NCI-H1930 (cell line): ENCODE measurements around the gene BTRC.
"Not testable (repeated sequence)": the region's sequence is repeated elsewhere in the genome, so short reads cannot be mapped to it uniquely, and the experiment has no call there.

ENCODE experiments used
- DNase-seq, 2 experiments: peaks; one replicate each; lab custom pipeline; 2025; lab: John Stamatoyannopoulos, UW

Gene BTRC

DNA sequence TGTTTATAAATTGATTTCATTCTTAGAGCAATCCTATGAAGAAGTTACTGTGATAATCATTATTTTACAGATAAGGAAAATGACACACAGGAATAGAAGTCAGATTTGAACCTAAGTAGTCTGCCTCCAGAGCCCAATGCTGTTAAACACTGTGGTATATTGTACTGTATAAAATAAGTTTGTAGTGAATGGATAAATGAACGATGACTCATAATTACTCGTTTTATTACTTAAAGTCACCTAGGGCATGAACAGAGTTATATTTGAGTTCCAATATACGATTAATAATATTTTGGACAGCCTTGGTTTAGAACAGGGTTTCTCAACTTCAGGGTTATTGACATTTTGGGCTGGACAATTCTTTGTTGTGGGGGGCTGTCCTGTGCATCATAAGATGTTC is 7.8 kb upstream of the BTRC start:
- DNase-seq = no peak

DNA sequence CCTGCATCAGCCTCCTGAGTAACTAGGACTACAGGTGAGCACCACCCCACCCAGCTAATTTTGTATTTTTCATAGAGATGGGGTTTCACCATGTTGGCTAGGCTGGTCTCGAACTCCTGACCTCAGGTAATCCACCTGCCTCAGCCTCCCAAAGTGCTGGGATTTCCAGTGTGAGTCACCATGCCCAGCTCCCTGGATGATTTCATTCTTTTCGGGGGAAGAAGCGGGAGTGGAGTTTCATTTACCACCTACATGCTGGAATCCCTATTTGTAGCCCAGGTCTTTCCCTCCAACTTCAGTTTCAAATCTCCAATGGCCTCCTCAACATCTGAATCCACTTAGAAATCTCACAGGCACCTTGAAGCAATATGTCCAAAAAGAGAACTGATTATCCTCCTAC is 2.9 kb upstream of the BTRC start:
- no peak for DNase-seq

DNA sequence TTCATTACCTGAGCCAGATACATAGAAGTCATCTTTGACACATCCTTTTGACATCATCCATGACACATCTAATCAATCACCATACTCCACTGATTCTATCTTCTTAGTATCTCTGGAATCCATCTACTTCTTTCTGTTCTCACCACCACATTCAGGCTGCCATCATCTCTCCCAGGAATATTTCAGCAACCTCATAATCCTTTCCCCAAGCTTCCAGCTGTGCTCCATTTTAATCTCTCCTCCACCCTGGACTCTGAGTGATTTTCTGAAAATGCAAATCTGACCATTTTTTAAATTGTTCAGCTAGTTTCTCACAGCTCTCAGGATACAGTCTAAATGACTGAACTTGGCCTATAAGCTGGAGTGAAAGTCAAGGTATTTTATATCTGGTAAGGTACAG is 2.5 kb upstream of the BTRC start:
- DNase-seq = no peak

DNA sequence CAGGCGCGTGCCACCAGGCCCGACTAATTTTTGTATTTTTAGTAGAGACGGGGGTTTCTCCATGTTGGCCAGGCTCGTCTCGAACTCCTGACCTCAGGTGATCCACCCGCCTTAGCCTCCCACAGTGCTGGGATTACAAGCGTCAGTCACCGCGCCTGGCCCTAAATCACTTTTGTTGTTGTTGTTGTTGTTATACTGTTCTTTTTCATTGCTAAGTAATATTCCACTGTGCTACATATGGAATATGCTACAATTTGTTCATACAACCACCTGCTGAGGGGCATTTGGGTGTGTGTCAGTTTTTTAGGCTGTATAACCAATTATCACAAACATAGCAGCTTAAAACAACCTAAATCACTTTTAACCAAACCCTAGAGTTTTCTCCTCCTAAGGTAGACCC is 1.1 kb upstream of the BTRC start:
- DNase-seq = not testable (repeated sequence)

DNA sequence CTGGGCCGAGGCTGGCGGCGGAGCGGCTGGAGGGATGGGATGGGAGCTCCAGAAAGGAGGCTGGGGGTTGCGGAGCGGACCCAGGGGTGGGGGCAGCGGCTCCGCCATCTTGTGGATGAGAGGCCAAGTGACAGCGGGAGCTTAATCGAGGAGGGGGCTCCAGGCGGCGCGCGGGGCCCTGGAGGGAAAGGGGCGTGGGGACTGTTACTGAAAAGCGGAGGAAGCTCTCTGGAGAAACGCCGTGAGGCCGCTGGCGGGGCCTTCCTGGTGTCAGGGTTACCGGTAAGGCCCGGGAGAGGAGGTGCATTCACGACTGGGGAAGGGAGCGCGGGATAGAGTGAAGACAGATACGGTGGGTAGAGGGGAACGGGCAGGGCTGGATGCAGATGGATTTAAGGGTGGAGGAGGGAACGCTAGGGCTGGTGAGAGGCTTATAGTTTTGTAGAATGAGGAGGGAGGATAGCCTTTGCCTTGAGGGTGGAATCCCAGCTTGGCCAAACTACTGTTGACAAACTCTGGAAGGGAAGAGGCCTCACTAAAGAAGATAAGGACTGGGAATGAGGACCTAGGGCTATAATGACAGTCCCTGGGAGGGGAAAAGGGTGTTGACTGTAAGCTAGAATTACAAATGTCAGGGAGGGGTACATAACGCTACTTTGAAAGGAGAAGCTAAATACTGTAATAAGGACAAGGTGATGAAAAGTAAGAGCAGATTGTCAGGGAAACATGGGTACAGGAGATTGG is 535 bp downstream of the BTRC start:
- DNase-seq = peak; percentile 21 to 26

DNA sequence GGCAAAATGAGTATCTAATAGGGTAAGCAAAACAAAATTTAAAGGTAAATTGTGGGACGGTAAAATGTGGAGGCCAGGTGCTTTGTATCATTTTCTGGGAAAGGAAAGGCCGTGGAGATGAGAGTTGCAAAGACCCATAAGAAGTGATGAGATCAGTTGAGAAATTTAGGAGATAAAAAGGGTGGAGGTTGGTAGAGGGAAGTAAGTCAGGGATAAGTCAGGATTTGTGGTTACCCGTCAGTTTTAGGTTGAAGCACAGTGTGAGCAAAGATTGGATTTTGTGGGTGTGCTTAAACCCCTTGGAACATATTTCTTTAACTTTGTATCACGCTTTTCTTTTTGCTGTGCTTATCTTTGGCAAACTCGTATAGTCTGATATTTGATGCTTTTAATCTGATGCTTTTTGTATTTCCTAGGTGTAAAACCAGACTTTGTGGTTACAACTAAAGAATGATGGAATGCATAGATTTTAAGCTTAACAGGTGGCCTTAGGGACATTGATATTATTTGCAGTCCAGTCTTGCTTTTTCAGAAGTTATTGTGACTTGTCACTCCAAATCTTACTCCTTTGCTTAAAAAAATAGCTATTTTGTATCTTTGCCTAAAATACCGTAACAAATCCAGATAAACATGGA is 1.2 kb downstream of the BTRC start:
- DNase-seq = no peak

DNA sequence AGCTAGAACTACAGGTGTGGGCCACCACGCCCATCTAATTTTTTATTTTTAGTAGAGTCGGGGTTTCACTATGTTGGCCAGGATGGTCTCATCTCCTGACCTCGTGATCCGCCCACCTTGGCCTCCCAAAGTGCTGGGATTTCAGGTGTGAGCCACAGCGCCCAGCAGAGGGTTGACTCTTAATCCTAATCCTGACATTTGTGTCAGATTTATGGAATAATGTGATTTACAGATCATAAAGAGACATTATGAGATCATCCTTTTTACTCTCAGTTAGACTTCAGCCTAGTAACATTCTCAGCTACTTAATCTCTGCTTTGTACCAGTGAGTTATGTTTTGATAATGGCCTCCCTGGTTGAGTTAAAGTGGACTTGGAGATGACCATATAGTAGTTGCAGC is 2.2 kb downstream of the BTRC start:
- no peak for DNase-seq

DNA sequence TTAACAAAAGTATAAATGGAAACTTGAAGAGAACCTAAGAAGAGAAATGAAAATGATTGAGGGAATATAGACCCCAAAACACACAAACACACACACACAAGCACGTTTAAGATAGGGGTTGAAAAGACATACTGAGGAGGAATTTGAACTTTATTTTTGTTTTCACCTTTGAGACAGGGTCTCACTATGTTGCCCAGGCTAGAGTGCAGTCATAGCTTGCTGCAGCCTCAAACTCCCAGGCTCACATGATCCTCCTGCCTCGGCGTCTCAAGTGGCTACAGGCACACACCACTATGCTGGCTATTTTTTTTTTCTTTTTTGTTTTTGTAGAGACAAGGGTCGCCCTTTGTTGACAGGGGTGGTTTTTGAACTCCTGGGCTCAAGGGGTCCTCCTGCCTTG is 4.0 kb downstream of the BTRC start:
- no peak for DNase-seq

DNA sequence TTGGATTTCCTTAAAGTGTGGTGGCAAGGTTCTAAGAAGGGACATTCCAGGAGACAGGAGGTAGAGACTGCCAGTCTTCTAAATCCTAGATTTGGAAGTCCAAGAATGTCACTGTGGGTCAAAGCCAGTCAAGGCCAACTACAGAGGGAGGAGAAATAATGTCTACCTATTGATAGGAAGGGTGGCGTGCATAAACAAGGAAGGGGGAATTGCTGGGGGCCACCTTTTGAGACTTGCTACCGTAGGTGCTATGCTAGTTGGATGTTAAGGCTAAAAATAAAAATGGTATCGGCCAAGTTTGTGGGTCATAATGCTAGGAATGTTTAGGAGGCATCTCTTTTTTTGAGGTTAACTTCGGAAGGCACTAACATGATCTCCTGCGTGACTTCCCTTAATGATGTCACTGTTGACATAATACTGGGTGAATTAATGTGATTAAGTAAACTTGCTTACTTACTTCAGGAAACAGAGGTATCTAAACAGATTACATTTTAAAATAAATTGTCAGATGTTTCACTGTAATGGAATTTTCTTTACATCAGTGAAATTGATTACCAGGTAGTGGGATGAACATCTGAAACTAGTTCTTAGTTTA is 4.8 kb downstream of the BTRC start:
- no peak for DNase-seq

DNA sequence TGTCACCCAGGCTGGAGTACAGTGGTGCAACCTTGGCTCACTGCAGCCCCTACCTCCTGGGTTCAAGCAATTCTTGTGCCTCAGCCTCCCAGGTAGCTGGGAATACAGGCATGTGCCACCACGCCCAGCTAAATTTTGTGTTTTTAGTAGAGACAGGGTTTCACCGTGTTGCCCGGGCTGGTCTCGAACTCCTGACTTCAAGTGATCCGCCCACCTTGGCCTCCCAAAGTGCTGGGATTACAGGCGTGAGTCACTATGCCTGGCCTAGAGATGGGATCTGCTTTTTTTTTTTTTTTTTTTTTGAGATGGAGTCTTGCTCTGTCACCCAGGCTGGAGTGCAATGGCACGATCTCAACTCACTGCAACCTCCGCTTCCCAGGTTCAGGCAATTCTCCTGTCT is 6.1 kb downstream of the BTRC start:
- DNase-seq = not testable (repeated sequence)

DNA sequence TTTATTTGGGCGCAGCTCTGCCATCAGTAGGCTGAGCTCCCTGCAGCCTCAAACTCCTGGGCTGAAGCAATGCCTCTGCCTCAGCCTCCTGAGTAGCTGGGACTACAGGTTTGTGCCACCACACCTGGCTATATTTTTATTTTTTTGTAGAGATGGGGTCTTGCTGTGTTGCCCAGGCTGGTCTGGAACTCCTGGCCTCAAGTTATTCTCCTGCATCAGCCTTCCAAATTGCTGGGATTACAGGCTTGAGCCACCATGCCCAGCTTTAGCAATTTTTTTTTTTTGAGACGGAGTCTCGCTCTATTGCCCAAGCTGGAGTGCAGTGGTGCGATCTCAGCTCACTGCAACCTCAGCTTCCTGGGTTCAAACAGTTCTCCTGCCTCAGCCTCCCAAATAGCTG is 6.9 kb downstream of the BTRC start:
- not testable (repeated sequence) for DNase-seq

DNA sequence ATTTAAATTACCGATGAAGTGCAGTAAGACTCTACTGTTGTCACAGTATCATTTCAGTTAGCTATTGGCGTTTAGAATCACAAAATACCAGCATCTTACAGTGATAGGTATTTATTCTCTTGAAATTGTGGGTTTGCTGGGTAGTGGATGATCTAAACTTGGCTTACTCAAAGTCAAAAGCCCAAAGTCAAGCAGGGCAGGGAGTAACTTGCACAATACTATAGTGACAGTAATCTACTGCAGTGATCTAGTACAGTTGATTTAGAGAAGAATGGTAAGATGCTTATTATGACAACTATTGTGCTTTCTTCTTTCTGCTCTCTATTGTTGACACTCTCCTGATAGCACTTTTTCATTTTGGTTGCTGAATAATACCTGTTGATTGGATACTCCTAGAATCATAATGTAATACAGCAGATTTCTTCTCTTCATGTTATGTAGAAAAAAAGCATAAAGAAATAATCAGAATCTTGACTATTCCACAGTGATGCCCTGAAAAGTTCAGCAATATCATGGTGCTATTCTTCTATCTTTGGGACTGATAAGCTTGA is 10.0 kb downstream of the BTRC start:
- no peak for DNase-seq

DNA sequence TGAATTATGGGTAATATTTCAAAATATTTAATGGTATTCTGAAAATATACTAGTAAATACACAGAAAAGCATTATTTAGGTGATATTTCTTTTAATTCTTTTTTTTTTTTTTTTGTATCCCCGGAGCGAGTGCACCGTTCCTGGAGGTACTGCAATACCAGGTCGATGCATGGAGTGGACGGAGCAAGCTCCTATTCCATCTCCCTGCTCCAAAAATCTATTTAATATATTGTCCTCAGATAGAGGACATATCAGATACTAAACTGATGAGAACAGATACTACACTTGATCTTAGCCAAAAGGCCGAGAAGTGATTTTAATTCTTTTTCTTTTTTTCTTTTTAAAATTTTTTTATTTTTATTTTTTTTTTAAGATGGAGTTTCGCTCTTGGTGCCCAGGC is 10.8 kb downstream of the BTRC start:
- no peak for DNase-seq

DNA sequence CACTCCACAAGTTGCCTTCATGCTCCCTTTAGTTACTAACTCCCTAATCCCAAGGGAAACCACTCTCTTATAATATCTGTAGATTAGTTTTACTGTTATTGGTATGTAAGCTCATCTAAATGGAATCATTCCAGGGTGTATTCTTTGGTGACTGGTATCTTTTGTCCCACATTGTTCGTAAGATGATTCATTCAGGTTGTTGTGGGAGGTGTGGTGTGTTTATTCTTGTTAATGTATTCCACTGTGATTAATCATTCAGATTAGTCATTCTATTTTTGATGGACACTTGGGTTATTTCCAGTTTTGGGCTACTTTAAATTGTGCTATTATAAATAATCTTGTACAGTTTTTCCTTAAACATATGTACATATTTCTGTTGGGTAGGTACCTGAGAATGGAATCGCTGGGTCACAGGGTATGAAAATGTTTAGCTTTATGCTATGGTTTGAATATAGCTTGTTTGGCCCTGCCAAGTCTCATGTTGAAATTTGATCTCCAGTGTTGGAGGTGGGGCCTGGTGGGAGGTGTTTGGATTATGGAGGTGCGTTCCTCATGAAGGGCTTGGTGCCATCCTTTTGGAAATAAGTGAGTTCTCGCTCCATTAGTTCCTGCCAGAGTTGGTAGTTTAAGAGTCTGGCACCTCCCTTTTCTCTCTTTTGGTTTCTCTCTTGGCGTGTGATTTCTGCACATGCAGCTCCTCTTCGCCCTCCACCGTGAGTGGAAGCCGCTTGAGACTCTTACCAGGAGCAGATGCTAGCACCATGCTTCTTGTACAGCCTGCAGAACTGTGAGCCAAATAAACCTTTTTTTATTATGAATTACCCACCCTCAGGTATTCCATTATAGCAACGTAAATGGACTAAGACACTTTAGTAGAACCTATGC is 13.8 kb downstream of the BTRC start:
- DNase-seq = no peak

DNA sequence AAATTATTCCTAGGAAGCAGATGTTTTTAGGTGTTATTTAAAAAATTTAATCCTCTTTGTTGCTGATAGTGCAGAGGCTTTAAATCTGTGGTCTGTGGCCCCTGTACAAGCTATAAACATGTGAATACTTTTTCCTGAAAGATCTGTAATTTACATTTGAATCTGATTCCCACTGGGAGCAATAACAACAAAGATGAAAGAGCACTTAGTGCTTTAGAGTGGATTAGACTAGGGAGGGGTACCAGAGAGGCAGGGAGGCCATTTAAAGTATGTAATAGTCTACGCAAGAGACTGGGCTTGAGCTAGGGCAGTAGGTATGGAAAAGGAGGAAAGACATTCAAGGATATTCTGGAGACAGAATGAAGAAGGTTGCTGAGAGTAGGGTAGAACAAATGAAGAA is 19.1 kb downstream of the BTRC start:
- no peak for DNase-seq

DNA sequence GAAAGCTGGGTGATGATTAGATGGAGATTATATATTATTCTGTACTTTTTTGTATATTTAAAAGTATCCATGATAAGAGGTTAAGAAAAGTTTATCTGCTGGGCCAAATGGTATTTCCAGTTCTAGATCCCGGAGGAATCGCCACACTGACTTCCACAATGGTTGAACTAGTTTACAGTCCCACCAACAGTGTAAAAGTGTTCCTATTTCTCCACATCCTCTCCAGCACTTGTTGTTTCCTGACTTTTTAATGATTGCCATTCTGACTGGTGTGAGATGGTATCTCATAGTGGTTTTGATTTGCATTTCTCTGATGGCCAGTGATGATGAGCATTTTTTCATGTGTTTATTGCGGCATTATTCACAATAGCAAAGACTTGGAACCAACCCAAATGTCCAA is 20.0 kb downstream of the BTRC start:
- not testable (repeated sequence) for DNase-seq

DNA sequence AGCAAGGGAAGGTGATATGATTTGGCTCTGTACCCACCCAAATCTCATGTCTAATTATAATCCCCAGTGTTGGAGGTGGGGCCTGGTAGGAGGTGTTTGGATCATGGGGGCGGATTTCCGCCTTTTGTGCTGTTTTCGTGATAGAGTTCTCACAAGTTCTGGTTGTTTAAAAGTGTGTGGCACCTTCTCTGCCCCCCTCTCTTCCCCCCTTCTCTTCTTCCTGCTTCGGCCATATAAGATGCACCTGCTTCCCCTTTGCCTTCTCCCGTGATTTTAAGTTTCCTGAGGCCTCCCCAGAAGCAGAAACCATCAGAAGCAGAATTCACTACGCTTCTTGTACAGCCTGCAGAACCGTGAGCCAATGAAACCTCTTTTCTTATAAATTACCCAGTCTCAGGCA is 21.1 kb downstream of the BTRC start:
- DNase-seq = no peak

DNA sequence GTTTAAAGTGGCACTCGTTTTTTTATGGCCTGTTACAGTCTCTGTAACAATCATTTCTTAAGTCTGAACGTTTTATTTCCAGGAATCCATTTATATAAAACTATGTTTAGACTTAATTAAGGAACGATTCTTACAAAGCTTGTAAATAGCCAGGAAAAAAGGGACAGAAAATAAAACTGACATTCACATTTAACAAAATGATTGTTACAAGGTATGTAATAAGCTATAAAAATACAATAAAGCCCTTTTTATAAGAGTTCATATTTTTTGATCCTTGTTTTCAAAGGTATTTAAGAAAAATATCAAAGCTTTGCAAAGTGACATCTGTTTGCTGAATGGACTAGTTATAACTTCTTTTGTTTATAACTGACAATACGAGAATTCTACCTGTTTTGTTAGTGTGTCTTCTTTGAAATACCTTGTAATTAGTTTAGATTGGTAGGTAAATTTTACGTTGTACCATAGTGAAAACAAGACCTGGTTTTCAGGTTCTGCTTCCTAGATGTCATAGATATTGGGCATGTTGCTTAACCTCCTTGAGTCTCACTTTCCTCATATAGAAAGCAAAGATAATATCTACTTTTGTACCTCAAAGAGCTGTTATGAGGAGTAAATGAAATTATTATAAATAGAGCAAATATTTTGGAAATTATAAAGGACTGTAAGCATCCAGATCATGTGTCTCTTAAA is 25.8 kb downstream of the BTRC start:
- no peak for DNase-seq

DNA sequence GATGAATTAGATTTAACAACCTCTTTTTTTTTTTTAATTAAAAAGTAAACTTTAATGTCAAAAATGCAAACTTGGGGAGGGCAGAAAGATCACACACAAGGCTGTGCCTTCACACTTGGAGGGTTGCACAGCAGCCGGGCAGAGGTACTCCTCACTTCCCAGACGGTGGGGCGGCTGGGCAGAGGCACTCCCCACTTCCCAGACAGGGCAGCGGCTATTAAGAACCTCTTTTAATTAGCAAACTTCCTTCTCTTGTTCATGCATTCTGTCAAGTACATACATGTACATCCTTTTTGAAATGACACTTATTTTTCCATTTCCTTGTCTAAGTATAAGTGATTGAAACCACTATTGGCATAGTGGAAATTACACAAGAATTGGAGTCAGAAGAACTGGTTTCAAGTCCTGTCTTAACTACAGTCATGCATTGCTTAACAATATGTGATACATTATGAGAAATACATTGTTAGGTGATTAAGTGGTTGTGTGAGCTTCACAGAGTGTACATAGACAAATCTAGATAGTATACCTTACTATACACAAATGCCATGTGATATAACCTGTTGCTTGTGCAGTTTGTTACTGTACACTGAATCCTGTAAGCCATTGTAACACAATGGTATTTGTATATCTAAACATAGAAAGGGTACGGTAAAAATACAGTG is 26.5 kb downstream of the BTRC start:
- no peak for DNase-seq

DNA sequence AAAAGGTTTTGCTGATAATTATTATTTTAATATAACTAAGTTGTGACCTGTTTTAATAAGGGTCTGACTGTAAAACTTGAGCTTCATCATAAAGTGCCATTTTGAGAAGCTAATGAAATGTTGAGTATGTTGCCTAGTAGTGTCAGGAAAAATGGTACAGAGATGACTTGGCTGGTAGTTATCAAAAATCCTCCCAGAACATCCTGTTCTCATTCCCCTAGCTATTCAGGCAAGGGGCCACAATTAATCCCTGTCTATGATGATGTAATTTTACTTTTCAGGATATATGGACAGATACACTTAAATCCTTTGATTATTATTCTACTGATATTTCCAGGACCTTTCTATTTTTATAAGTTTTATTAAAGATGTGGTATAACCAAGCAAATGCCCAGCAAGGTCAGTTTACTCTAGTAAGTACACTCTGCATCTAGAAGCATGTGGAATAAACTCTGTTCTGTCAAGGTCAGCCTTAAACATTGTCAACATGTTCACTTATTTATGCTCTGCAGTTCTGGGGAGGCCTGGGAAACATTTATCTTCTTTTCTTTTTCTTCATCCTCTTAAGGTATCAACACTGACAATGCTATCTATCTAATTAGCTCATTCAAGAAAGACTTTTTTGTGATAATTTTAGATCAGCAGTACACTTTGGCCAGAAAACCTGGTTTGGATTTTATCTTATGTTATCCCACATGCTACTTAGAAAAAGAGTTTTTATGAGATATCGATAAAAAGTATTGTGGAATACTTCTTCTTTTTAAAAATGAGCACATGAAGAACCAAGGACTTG is 32.1 kb downstream of the BTRC start:
- DNase-seq = no peak
